Measurements from ENCODE around the gene RNF7.

GRCh38 chr3:141729240-141729639 lies 8.9 kb upstream of the RNF7 start:
- TF ChIP-seq CTCF (IDR thresholded peaks at IDR 0.05; ENCODE audit: borderline replicate concordance, extremely low read depth, low read length, poor library complexity, severe bottlenecking) = peak; percentile 38
- no peak for TF ChIP-seq EZH2 (IDR thresholded peaks at IDR 0.05; ENCODE audit: borderline replicate concordance, low read depth, low read length, severe bottlenecking)
